GM19397 (cell line): ENCODE results near the gene FKBP3.
"Not testable (repeated sequence)": the region's sequence is repeated elsewhere in the genome, so short reads cannot be mapped to it uniquely, and the experiment has no call there.

ENCODE experiments used
- ATAC-seq: cut with Tn5 transposase; IDR thresholded peaks from one replicate; pipeline ENCODE4 v1.9.1; 2021; ENCODE audit warnings: mild to moderate bottlenecking, moderate library complexity; ENCODE audit not compliant: unreplicated experiment

The FKBP3 gene

GRCh38 chr14:45114327-45114726, 20.0 kb downstream of the FKBP3 start:
- ATAC-seq = no peak

GRCh38 chr14:45112896-45113781, 21.1 kb downstream of the FKBP3 start:
- ATAC-seq = no peak

- no peak for ATAC-seq
Observed at GRCh38 chr14:45104561-45104960, 29.7 kb downstream of the FKBP3 start.

GRCh38 chr14:45103806-45104205, 30.5 kb downstream of the FKBP3 start:
- no peak for ATAC-seq

GRCh38 chr14:45096218-45096617, 38.1 kb downstream of the FKBP3 start:
- no peak for ATAC-seq

- no peak for ATAC-seq
Observed at GRCh38 chr14:45095143-45095542, 39.1 kb downstream of the FKBP3 start.

- ATAC-seq = no peak
Observed at GRCh38 chr14:45094275-45094674, 40.0 kb downstream of the FKBP3 start.

GRCh38 chr14:45091710-45092109, 42.6 kb downstream of the FKBP3 start:
- ATAC-seq = no peak

- ATAC-seq = peak; percentile 56
Observed at GRCh38 chr14:45089813-45090212, 44.5 kb downstream of the FKBP3 start.

- no peak for ATAC-seq
Observed at GRCh38 chr14:45084946-45085346, 49.3 kb downstream of the FKBP3 start.

- ATAC-seq = peak; percentile 96
Observed at GRCh38 chr14:45083976-45084722, 50.1 kb downstream of the FKBP3 start, which contains the start of gene PRPF39. Gene PRPF39 (plus strand): TSS chr14:45084116. CDS start chr14:45095240, 11,124 bp downstream.

GRCh38 chr14:45083617-45083975, 50.7 kb downstream of the FKBP3 start:
- ATAC-seq = no peak

- no peak for ATAC-seq
Observed at GRCh38 chr14:45082420-45082819, 51.9 kb downstream of the FKBP3 start.

- ATAC-seq = not testable (repeated sequence)
Observed at GRCh38 chr14:45081096-45081495, 53.2 kb downstream of the FKBP3 start.

GRCh38 chr14:45080416-45080968, 53.8 kb downstream of the FKBP3 start:
- ATAC-seq = not testable (repeated sequence)

GRCh38 chr14:45078323-45078722, 56.0 kb downstream of the FKBP3 start:
- ATAC-seq = no peak

- no peak for ATAC-seq
Observed at GRCh38 chr14:45073231-45073879, 60.9 kb downstream of the FKBP3 start.

- no peak for ATAC-seq
Observed at GRCh38 chr14:45072126-45072525, 62.2 kb downstream of the FKBP3 start.

GRCh38 chr14:45070215-45070614, 64.1 kb downstream of the FKBP3 start:
- ATAC-seq = no peak

GRCh38 chr14:45068396-45068795, 65.9 kb downstream of the FKBP3 start:
- no peak for ATAC-seq

GRCh38 chr14:45066667-45067066, 67.6 kb downstream of the FKBP3 start:
- no peak for ATAC-seq
